NCI-H1436 treated with DMSO at 0.1 percent for 48 hours (cell line): Measurements from ENCODE around the gene C9.
"Not testable (repeated sequence)": the region's sequence is repeated elsewhere in the genome, so short reads cannot be mapped to it uniquely, and the experiment has no call there.

Source experiments
- DNase-seq: peaks from one replicate; lab custom pipeline; 2025; lab: John Stamatoyannopoulos, UW

The C9 gene

GRCh38 chr5:39364367-39364766 lies at the start of gene C9:
Gene C9 (minus strand): TSS chr5:39364495. CDS start chr5:39364464, 31 bp downstream.
- no peak for DNase-seq

- no peak for DNase-seq
These were observed 49.5 kb upstream of the C9 start for GRCh38 chr5:39413771-39414170.

GRCh38 chr5:39412721-39413394 lies 48.6 kb upstream of the C9 start:
- no peak for DNase-seq

- no peak for DNase-seq
These were observed 47.7 kb upstream of the C9 start for GRCh38 chr5:39411985-39412384.

DNA sequence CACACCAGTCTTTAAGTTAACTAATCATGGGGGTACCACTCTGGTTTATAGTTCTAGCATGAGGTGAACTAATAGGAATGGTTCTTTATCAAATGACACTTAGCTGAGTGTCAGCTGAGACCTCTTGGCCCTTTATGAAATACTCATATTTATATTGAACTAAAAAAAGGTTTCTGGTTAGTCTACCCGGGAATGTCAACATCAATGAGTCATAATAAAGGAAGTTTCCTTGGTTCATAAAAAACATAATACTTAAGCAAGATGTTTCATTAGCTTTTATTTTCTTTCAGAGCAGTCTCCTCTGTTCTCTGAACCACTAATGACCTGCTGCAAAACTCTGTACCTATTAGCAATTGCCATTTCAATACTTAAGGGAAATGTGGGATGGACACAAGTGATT lies 46.8 kb upstream of the C9 start:
- DNase-seq: no peak

DNA sequence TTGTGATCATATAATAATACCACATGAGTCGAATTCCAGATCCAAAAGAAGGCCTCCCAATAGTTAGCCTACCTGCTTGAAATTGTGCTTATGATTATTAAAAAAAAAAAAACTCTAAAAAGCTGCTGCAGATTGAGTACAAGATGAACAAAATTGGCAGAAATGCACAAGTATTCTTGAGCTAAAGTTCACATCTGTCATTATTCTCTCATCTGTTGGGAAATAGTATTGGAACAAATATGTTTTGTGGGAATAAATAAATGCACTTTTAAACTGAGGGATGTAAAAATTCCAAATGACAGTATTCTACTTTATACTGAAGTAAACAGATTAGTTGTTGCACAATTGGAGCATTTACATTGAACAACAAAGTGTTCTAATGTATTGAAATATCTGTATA lies 44.7 kb upstream of the C9 start:
- DNase-seq: no peak

DNA sequence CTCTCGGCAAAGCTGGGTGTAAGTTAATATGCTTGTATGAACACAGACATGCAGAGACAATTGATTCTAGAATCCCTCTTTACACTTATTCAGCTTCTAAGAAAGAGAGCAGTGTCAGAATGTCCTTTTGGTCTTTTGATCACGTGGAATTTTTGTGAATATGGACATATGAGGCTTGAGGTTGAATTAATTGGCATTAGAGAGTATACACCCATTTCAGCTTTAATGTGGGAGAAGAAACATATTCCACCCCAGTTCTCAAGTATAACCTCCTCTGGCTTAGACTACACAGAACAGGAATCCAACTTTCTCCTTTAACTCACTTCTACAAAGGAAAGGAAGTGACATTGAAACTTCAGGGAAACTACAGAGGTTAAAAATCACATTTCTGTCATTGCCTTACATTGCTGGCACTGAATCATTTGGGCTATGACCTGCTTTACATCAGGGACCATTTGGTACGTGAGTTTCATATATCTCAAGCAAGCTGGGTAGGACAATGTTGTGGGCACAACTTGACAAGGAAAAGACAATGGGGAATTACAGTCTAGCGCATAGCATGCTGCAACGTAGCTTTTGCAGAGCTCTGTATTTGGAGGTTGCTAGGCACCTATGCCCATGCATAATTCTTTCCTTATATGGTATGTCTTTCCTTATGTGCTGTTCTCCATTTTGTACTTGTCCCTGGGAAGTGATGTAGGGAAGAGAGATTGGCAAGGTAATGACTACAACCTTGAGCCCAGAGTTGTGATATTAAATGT lies 41.0 kb upstream of the C9 start:
- no peak for DNase-seq

DNA sequence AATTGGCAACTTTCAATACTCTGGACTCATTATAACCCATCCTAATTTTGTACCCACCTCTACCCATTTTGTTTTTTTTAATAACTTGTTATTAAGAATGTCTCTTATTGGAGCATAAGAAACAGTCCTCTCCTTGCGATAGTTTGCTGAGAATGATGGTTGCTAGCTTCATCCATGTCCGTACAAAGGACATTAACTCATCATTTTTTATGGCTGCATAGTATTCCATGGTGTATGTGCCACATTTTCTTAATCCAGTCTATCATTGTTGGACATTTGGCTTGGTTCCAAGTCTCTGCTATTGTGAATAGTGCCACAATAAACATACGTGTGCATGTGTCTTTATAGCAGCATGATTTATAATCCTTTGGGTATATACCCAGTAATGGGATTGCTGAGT lies 39.5 kb upstream of the C9 start:
- DNase-seq: not testable (repeated sequence)

DNA sequence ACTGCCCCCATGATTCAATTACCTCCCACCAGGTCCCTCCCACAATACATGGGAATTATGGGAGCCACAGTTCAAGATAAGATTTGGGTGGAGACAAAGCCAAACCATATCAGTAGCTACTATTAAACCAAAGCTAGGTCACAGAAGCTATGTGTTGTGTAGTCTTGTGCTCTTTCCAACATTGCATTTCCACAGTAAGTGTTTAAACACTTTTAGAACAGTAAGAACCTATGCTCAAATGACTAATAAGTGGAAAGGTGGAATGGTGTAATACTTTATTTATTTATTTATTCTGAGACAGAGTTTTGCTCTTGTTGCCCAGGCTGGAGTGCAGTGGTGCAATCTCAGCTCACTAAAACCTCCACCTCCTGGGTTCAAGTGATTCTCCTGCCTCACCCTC lies 37.8 kb upstream of the C9 start:
- DNase-seq: not testable (repeated sequence)

GRCh38 chr5:39400713-39401578 lies 36.7 kb upstream of the C9 start:
- no peak for DNase-seq

- no peak for DNase-seq
These were observed 35.1 kb upstream of the C9 start for GRCh38 chr5:39399135-39400036.

GRCh38 chr5:39396843-39397242 lies 32.5 kb upstream of the C9 start:
- no peak for DNase-seq

- no peak for DNase-seq
These were observed 31.2 kb upstream of the C9 start for GRCh38 chr5:39395521-39395920.

DNA sequence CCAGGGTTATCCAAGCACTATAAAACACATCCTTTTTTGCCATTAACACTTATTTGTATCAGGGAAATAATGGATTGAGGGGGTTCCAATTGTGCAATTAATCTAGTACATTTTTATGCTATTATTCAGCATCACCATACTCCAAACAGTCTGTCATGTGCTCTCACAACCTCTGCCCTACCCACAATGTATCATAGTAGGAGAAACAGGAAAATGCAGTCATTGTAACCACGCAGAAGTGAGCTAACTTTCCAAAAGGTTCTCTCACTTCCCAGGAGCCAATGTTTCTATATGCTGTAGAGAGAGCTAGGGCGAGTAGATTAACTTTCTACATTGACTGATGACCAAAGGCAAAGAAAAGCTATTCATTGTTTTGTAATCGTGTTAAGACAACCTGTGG lies 30.7 kb upstream of the C9 start:
- DNase-seq: no peak

DNA sequence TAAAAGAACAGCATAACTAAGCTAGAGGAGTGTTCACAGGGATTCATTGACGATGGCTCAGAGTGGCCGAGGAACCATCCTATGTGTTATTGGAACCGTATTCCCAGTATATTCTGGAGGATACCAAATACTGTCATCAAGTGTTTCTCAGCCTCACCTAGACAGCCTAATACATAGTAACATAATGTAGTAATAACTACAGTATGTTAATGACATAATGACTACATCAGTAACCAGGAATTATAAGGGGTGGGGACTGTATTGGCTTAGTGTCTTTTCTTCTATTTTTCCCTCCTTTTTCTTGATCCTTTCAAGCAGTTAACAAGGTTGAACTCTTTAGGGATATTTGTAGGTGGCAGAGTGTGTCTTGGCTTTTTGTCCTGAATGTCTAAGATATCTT lies 26.6 kb upstream of the C9 start:
- DNase-seq: no peak

DNA sequence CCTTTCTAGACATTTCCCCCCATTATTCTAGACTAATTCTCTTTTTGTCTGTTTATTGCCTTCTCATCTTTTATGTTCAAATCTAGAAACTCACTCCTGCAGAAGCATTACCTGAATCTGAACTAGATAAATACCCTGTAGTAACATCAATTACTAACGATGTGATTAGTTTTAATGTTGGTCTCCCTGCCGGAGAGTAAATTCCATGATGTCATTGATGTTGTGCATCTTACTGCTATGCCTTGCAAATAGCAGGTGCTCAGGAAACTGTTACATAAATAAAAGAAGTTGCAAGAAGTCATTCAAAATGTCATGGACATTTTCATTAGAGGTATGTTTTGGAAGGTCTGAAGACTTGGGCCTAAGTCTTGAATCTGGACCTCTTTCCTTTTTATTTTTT lies 23.0 kb upstream of the C9 start:
- no peak for DNase-seq

- DNase-seq: no peak
These were observed 20.0 kb upstream of the C9 start for GRCh38 chr5:39384271-39384670.

DNA sequence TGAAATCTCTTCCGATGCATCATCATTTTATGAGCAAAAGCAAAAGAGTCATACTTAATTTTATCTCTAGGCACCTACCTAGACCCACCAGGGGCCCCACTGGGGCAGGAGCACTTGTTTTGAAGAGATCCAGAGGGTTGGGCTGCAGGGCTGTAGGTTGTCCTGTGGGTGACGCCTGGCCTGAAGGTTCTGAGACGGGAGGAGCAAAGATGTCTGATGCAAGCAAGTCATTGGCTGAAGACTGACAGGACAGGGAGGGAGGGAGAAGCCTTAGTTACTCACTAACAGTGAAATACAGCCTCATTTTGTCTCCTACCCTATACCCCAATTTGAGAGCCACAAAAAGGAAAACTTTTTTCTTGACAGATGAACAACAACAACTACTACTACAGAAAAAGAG lies 17.1 kb upstream of the C9 start:
- DNase-seq: no peak

DNA sequence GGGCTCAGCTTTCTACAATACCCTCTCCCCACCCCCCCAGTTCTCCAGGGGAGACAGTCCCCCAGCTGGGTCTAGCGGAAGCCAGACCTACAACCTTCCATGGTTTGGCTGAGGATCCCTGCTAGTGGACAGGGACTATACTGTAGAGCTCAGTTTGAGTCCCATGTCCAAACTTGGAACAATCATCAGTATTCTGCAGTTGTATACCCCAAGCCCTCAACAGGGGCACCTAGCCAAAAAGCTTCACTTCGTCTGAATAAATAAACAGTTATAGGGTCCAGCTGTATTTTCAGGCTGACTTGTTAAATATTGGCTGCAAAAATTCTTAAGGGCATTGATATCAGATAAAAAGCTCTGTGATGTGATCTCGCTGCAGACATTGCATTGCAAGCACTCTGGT lies 15.4 kb upstream of the C9 start:
- no peak for DNase-seq

GRCh38 chr5:39377613-39378012 lies 13.3 kb upstream of the C9 start:
- DNase-seq: no peak

DNA sequence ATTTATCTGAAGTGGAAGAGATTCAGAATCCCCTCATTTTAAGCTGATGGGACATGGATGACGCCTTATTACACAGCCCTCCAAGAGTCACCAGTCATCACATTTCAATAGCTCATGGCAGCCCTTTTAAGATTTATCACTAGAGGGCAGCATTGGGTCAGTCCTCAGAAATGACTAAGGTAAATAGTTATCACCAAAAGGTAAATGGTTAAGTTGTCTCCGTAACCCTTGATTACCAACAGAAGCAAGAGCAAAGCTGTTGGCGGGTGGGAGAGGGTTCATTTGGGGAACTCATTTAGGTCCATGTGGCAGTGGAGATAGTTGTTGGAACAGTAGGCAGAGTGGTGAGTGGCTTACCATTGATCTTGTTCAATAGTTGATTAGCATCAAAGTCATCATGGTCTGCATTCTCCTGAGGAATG lies 12.0 kb upstream of the C9 start:
- no peak for DNase-seq

DNA sequence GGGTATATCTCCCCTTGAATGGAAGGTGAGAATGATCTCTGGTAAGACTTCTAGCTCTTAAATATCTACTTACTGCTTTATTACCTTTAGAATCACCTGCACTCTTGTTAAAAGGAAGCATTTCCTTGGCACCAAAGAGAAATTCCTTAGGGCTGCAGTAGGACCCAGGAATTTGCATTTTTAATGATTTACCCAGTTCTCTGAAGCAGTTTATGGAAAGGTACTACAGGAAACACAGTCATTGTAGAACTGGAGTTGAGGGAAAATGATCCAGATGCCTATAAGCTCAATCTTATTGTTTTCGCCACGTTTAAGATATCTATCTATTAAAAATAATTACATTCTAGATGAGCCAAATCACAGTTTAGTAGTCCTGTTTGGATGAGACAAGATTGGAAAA lies 9.5 kb upstream of the C9 start:
- no peak for DNase-seq
